Omental fat pad (tissue), 4 donors: ENCODE data around the gene OR4D10. TPM values are rescaled to one million over a fixed set of nuclear protein-coding genes. Genes with fewer than 3 reads are reported as not detected.
"Not testable (repeated sequence)": the region's sequence is repeated elsewhere in the genome, so short reads cannot be mapped to it uniquely, and the experiment has no call there.

Source experiments
- ATAC-seq: fragments of 150-250 bp; one replicate; pipeline ENCODE4 v1.9.1; 2016; ENCODE audit warnings: mild to moderate bottlenecking, moderate library complexity; ENCODE audit not compliant: low FRiP score
- DNase-seq: peaks from one replicate; pipeline ENCODE4 v3.0.0-alpha.2; 2019; ENCODE audit warnings: low spot score
- total RNA-seq, 4 donors: library from RNA; depleted of rRNA; stranded (reverse); fragments of >200 nt; gene quantifications; one replicate each; pipeline ENCODE4 v1.1.0, GENCODE V29; 2016
- TF ChIP-seq, protein P1 (sequence below), 3 donors: fragments of 450-650 bp; IDR thresholded peaks; one replicate each; pipeline ENCODE4 v1.5.1; 2016 to 2017; ENCODE audit warnings: antibody characterized with exemption in 3 of 3, mild to moderate bottlenecking in 3 of 3, moderate library complexity in 2 of 3

Gene OR4D10
- total RNA-seq, 4 donors from 2014 or later: not detected

GRCh38 chr11:59437770-59438169 is 35.3 kb upstream of the OR4D10 start:
- TF ChIP-seq, protein P1, sequence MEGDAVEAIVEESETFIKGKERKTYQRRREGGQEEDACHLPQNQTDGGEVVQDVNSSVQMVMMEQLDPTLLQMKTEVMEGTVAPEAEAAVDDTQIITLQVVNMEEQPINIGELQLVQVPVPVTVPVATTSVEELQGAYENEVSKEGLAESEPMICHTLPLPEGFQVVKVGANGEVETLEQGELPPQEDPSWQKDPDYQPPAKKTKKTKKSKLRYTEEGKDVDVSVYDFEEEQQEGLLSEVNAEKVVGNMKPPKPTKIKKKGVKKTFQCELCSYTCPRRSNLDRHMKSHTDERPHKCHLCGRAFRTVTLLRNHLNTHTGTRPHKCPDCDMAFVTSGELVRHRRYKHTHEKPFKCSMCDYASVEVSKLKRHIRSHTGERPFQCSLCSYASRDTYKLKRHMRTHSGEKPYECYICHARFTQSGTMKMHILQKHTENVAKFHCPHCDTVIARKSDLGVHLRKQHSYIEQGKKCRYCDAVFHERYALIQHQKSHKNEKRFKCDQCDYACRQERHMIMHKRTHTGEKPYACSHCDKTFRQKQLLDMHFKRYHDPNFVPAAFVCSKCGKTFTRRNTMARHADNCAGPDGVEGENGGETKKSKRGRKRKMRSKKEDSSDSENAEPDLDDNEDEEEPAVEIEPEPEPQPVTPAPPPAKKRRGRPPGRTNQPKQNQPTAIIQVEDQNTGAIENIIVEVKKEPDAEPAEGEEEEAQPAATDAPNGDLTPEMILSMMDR (IDR thresholded peaks at IDR 0.05): no peak
- no peak for DNase-seq
- no peak for ATAC-seq

DNA sequence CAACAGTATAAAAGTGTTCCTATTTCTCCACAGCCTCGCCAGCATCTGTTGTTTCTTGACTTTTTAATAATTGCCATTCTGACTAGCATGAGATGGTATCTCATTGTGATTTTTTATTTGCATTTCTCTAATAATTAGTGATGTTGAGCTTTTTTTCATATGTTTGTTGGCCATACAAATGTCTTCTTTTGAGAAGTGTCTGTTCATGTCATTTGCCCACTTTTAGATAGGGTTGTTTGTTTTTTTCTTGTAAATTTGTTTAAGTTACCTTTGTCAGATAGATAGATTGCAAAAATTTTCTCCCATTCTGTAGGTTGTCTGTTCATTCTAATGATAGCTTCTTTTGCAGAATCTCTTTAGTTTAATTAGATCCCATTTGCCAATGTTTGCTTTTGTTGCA is 27.5 kb upstream of the OR4D10 start:
- not testable (repeated sequence) for DNase-seq, ATAC-seq

- no peak for DNase-seq
- TF ChIP-seq, protein P1 (IDR thresholded peaks at IDR 0.05): no peak
Measured at GRCh38 chr11:59448484-59448883, 24.6 kb upstream of the OR4D10 start.

GRCh38 chr11:59456661-59457060 is 16.5 kb upstream of the OR4D10 start, which contains the start of gene OR4D6:
Gene OR4D6, plus strand, starts transcription at chr11:59456961. Its CDS starts 0 bp downstream, at chr11:59456961.
- DNase-seq: no peak
- TF ChIP-seq, protein P1 (IDR thresholded peaks at IDR 0.05): no peak
- no peak for ATAC-seq

More at GRCh38 chr11:59448484-59448883, 24.6 kb upstream of the OR4D10 start:
- ATAC-seq: no peak

GRCh38 chr11:59459916-59460315 is 13.2 kb upstream of the OR4D10 start:
- TF ChIP-seq, protein P1 (IDR thresholded peaks at IDR 0.05): no peak
- no peak for ATAC-seq
- no peak for DNase-seq

- TF ChIP-seq, protein P1 (IDR thresholded peaks at IDR 0.05): no peak
- DNase-seq: no peak
- ATAC-seq: no peak
Measured at GRCh38 chr11:59463190-59463641, 9.9 kb upstream of the OR4D10 start.

DNA sequence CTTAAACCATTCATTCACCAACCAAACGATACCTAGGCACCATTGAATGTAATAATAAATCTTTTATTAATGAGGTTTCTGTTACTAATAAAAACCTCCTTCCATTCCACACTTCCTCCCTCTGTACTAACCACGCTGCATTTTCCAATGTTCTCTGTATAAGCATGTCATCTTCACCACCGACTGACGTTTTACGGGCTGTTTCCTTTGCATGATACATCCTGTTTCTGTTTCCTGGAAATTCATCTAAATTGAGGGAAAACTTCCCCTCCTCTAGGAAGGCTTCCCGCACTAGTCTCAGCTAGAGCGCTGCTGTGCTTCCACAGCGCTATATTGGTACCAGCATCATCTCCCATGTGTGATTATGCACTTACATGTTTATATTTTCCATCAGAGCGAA is 2.1 kb downstream of the OR4D10 start:
- DNase-seq: no peak
- TF ChIP-seq, protein P1 (IDR thresholded peaks at IDR 0.05): no peak
- ATAC-seq: no peak

- ATAC-seq: no peak
- TF ChIP-seq, protein P1 (IDR thresholded peaks at IDR 0.05): no peak
- no peak for DNase-seq
Measured at GRCh38 chr11:59479906-59480305, 6.8 kb downstream of the OR4D10 start.
